Activated CD8-positive, alpha-beta memory T cell treated with anti-CD3 and anti-CD28 coated beads for 1 hour (primary cell): Measurements from ENCODE around the gene KIF18B.

ENCODE experiments used
- DNase-seq, 2 donors: peaks; one replicate each; pipeline ENCODE4 v3.0.0-alpha.2; 2020; ENCODE audit warnings: low read depth in 1 of 2; ENCODE audit errors: extremely low read depth in 1 of 2

The KIF18B gene

DNA sequence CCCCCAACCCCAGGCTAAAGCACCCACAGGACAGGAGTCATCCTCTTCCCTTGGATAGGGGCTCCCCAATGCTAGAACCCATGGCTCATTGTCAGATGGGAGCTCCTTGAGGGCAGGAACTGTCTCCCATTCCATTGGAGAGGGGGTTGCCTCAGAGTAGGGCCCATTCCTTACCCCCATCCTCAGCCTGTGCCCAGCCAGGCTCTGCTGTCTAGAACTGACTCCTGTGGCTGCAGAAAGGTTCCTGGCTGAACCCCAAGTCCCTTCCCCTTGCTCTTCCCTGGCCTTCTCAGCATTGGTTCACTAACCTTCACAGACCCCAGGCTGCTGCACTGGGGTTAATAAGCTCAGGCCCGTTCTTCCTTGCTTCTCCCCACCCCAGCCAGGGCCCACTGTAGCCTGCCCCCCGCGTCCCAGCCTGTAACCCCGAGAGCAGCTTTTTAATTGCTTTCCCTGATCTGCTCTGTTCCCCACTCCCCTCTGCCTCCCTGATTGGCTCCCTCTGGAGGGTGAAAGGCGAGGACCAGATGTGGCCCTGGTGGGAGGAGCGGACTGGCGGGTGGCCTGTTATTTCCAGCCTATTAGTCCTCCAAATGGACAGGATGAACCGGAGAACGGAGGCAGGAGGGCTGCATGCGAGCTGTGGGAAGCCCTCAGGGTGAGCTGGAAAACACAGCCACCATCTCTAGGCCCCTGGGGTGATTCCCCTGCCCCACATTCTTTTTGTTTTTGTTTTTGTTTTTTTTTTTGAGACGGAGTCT lies 26.3 kb downstream of the KIF18B start:
- no peak for DNase-seq

GRCh38 chr17:44920565-44920940 lies 27.0 kb downstream of the KIF18B start:
- no peak for DNase-seq

- peak in 1 of 2 donors; percentile 22 for DNase-seq
Measured at GRCh38 chr17:44919885-44920564, 27.5 kb downstream of the KIF18B start.

- no peak for DNase-seq
Measured at GRCh38 chr17:44919411-44919810, 28.2 kb downstream of the KIF18B start.

- no peak for DNase-seq
Measured at GRCh38 chr17:44918006-44918405, 29.6 kb downstream of the KIF18B start.

- DNase-seq: no peak
Measured at GRCh38 chr17:44917456-44917855, 30.1 kb downstream of the KIF18B start.

DNA sequence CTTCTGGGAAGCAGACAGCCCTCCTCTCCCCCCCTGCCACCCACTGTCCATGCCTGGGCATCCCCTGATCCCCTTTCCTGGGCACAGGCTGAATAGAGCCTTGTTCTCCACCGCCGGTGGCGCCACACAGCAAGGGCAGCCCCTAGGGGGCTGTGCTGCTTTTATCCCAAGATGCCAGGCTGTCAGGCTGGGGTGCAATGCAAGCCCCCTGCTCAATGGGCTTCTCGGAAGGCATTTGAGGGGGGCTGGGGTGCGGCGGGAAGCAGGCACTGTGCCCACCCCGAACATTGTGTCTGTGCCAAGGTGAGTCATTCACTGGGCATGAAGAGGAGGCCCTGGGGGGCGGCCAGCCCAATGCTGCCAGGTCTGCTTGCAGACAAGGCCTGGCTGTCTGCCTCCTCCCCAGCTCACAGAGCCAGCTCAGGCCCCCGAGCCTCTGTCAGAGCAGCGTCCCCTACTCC lies 30.8 kb downstream of the KIF18B start:
- DNase-seq: no peak

- no peak for DNase-seq
Measured at GRCh38 chr17:44915862-44916780, 31.5 kb downstream of the KIF18B start.

DNA sequence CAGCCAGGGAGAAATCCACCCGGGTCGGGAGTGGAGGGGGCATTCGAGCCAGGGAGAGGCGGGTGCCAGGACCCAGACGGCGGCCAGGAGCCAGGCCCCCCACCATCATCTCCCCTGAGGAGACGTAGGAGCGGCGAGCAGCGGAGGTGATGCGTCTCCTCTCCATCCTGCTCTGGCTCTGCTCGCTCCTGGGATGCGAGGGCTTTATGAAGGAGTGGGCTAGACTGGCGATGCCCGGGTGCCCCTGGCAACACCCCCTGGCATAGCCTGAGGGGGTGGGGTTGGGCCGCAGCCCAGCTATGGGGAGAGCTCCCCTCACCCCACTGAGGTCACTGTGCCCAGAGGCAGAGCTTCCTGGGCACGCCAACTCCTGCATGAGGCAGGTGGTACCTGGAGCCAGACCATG lies 32.2 kb downstream of the KIF18B start, which contains the start of gene GFAP:
Gene GFAP, minus strand, starts transcription at position 180 of the 406 bp plus-strand sequence. Its CDS starts 14 bp downstream, at position 166.
- DNase-seq: no peak

DNA sequence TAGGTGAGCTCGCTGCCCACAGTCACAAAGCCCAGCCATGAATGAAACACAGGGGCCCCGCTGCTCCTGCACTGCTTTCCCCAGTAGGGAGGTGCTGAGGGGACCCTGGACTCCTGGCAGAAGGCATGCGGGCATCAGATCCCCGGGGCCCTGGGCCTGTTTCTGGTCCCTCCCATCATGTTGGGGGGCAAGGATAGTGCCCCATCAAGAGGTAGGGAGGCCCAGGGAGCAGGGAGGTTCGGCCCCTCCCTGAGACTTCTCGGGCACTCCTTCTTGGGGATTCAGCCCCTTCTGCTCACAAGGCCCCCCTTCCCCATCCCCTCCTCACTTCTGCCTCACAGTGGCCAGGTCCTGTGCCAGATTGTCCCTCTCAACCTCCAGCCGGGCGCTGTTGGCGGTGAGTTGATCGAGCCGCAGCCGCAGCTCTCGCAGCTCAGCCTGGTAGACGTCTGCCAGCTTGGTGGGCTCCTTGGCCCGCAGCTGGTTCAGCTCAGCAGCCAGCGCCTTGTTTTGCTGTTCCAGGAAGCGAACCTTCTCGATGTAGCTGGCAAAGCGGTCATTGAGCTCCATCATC lies 32.8 kb downstream of the KIF18B start:
- DNase-seq: no peak

- DNase-seq: no peak
Measured at GRCh38 chr17:44914148-44914547, 33.4 kb downstream of the KIF18B start.

- DNase-seq: no peak
Measured at GRCh38 chr17:44913676-44914075, 33.9 kb downstream of the KIF18B start.

DNA sequence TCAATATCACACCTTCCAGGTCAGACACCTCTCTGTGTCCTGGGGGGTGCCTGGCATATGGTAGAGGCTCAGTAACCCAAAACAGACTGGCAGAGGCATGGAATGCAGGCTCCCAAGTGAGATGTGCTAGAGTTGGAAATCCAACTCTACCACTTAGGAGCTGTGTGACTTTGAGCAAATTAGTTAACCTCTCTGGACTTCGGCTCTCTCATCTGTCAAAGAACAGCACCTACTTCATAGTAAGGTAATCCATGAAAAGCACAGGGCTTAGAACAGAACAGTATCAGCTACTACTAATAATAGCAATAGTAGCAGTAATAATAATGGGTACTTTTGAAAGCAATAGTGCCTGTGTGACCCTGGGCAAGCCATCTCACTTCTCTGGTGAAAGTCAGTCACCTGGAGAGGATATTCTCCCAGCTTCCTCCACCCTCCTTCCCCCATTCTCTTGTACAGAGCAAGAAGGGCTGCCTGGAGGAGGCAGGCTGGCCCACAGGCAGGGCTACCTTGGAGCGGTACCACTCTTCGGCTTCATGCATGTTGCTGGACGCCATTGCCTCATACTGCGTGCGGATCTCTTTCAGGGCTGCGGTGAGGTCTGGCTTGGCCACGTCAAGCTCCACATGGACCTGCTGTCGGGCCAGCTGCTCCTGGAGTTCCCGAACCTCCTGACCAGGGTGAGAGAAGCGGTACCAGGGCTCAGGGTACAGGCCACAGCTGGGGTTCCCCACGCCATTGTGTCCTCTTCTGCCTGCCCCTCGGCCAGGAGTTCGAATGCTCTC lies 34.6 kb downstream of the KIF18B start:
- no peak for DNase-seq

DNA sequence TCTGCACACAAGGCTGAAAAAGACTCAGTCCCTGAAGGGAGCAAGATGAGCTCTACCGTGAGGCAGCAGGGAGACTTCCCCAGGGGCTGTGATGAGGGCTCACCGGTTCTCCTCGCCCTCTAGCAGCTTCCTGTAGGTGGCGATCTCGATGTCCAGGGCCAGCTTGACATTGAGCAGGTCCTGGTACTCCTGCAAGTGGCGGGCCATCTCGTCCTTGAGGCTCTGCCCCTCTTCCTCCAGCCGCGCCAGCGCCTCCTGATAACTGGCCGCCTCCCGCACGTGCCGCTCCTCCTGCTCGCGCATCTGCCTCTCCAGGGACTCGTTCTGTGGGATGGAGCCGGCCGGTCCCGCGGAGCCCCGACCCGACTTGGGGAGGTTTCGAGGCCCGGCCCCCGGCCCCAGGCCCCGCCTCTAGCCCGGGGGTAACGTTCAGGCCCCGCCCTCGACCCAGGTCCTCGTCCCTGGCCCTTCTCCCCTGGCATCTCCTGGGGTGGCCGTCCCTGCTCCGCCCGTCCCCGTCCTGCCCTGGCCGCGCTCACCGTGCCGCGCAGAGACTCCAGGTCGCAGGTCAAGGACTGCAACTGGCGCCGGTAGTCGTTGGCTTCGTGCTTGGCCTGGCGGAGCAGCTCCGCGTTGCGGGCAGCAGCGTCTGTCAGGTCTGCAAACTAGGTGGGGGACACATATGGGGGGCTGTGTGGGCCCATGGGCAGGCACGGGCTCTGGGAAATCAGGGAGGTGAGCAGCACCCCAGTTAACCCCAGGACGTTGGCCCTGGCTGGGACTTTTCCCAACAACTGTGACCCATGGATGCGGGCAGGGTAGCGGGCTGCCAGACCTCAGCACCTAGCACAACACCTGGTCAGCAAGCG lies 36.2 kb downstream of the KIF18B start:
- DNase-seq: peak in 1 of 2 donors; percentile 28

DNA sequence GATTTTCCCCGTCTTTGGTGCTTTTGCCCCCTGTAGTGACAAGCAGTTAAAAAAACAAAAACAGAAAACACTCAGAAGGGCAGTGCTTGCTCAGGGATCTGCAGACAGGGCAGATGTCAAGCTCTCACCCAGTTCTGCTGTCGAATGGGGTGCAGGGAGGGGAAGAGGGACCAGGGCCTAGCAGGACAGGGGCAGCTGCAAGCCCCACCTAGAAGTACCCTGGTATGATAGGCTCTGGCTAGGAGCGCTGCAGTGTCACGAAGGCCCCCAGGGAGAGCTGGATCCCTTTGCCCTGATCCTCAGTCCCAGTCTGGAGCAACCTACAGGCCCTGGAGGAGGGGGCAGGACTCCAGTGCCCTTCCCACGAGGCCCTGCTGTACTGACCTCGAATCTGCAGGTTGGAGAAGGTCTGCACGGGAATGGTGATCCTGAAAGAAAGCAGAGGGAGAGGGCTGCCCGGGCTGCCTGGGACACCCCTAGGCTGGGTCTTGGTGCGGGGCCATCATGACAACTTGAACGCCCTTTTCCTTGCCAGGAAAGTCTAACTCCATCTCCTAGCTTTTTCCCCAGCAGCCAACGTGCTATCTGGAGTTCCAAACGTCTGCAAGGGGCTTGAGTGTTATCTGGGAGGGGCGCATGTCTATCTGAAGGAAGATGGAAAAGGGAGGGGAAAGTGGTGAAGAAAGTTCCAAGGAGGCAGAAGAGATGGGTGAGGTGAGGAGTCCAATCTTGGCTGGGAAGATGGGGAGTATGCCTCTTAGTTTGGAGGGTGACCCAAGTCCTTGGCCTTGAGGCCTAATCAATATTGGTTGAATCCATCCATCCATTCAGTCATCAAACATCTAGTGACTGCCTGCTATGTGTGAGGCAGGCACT lies 37.1 kb downstream of the KIF18B start:
- DNase-seq: no peak

GRCh38 chr17:44909681-44910144 lies 37.9 kb downstream of the KIF18B start:
- no peak for DNase-seq

DNA sequence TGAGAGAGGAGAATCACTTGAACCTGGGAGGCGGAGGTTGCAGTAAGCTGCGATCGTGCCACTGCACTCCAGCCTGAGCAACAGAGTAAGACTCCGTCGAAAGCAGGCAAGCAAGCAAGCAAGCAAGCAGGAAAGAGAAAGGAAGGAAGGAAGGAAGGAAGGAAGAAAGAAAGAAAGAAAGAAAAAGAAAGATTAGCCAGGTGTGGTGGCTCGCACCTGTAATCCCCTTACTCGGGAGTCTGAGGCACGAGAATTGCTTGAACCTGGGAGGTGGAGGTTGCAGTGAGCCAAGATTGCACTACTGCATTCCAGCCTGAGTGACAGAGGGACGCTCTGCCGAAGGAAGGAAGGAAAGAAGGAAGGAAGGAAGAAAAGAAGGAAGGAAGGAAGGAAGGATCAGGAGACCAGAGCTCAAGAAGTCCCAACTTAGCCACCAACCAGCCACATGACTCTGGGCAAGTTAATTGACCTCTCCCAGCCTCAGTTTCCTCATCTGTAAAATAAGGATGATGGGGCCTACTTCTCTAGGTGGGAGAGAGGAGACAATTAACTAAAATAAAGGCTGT lies 38.7 kb downstream of the KIF18B start:
- no peak for DNase-seq
